Endothelial cell of umbilical vein (primary cell): Measurements from ENCODE around the gene AJM1. TPM values are rescaled to one million over a fixed set of nuclear protein-coding genes. Genes with fewer than 3 reads are reported as not detected.

Experiments
- BruUV-seq: library from RNA; stranded (reverse); fragments of 400-500 nt; replicated peaks from 2 replicates; lab custom pipeline; 2021; lab: Mats Ljungman, UMichigan
- CTCF ChIA-PET: fragments of 300-600, 350-600 bp; sonication (Branson Sonifier 250); formaldehyde crosslinking; loops from one replicate; lab custom pipeline; 2021; ENCODE audit warnings: antibody characterized with exemption, inconsistent platforms; lab: Charles Lee
- POLR2A ChIA-PET: fragments of 300-600, 350-600 bp; sonication (Branson Sonifier 250); formaldehyde crosslinking; loops from one replicate; lab custom pipeline; 2021; ENCODE audit warnings: antibody characterized with exemption, inconsistent platforms; lab: Charles Lee
- DNase-seq: peaks from one replicate; pipeline ENCODE4 v3.0.0-alpha.2; 2011; ENCODE audit warnings: low read depth, low spot score
- FAIRE-seq: peaks from 2 replicates; lab custom pipeline; 2011; peaks lifted over from hg19 to GRCh38; lab: Jason Lieb, UNC
- H2AFZ ChIP-seq: 2 replicates; pipeline ENCODE4 v1.6.0; 2012; ENCODE audit warnings: low read depth, low read length, control low read depth, inconsistent platforms
- H3K27ac ChIP-seq: 2 replicates; pipeline ENCODE4 v1.5.1; 2011; ENCODE audit warnings: low read depth, mild to moderate bottlenecking, control low read depth, low read length, moderate library complexity; ENCODE audit not compliant: insufficient read depth
- H3K27me3 ChIP-seq, 2 experiments: 2 replicates each; pipeline versions ENCODE4 v1.6.0 to v1.6.1; 2011; ENCODE audit warnings: low read length in 2 of 2, mixed read lengths in 1 of 2; ENCODE audit not compliant: control insufficient read depth in 2 of 2, insufficient read depth in 2 of 2
- H3K36me3 ChIP-seq, 2 experiments: 2 replicates in 1 of 2; 3 replicates in 1 of 2; pipeline ENCODE4 v1.5.1; 2011; ENCODE audit warnings: low read length in 2 of 2, mild to moderate bottlenecking in 1 of 2, moderate library complexity in 1 of 2; ENCODE audit not compliant: control insufficient read depth in 2 of 2, insufficient read depth in 2 of 2; ENCODE audit errors: extremely low read depth in 1 of 2
- H3K4me1 ChIP-seq: 3 replicates; pipeline ENCODE4 v1.5.1; 2011; ENCODE audit warnings: mild to moderate bottlenecking, low read length; ENCODE audit not compliant: control insufficient read depth, insufficient read depth; ENCODE audit errors: extremely low read depth
- H3K4me2 ChIP-seq: 2 replicates; pipeline ENCODE4 v1.6.1; 2011; ENCODE audit warnings: low read length, control low read depth, mixed read lengths; ENCODE audit not compliant: insufficient read depth
- H3K4me3 ChIP-seq, 3 experiments: fragments of 200-600 bp in 1 of 3; sonication (generic), shearing (Covaris generic) in 1 of 3; replicated peaks in 1 of 3; 2 replicates each; pipeline ENCODE4 v1.5.1; 2011 to 2016; ENCODE audit warnings: control low read depth in 3 of 3, low read length in 3 of 3, mild to moderate bottlenecking in 2 of 3, inconsistent platforms in 1 of 3, low read depth in 1 of 3, moderate library complexity in 1 of 3; ENCODE audit not compliant: insufficient read depth in 1 of 3
- H3K79me2 ChIP-seq: 2 replicates; pipeline ENCODE4 v1.6.0; 2012; ENCODE audit warnings: low read length, inconsistent platforms; ENCODE audit not compliant: control insufficient read depth, insufficient read depth
- H3K9ac ChIP-seq: replicated peaks from 2 replicates; pipeline ENCODE3; 2011; ENCODE audit warnings: low read length, control low read depth; ENCODE audit not compliant: insufficient read depth; ENCODE audit errors: extremely low read depth
- H3K9me1 ChIP-seq: replicated peaks from 3 replicates; pipeline ENCODE4 v1.6.0; 2011; ENCODE audit warnings: mild to moderate bottlenecking, low read length; ENCODE audit not compliant: control insufficient read depth, insufficient read depth; ENCODE audit errors: extremely low read depth
- H3K9me3 ChIP-seq: replicated peaks from 2 replicates; pipeline ENCODE4 v1.5.1; 2012; ENCODE audit warnings: low read length, inconsistent platforms; ENCODE audit not compliant: control insufficient read depth, insufficient read depth
- H4K20me1 ChIP-seq: replicated peaks from 2 replicates; pipeline ENCODE3; 2011; ENCODE audit warnings: mild to moderate bottlenecking, low read length; ENCODE audit not compliant: control insufficient read depth, insufficient read depth; ENCODE audit errors: extremely low read depth
- CTCF ChIP-seq, 2 donors: IDR thresholded peaks; 1 replicate in 1 of 2; 2 replicates in 1 of 2; pipeline ENCODE4 v1.5.1; 2011; ENCODE audit warnings: low read length in 2 of 2, mild to moderate bottlenecking in 2 of 2, moderate library complexity in 2 of 2, control low read depth in 1 of 2, inconsistent platforms in 1 of 2, low read depth in 1 of 2; ENCODE audit not compliant: insufficient read depth in 1 of 2; ENCODE audit errors: extremely low read depth in 1 of 2
- EZH2 ChIP-seq: IDR thresholded peaks from 2 replicates; pipeline ENCODE4 v1.6.1; 2012; ENCODE audit warnings: borderline replicate concordance, low read depth, mild to moderate bottlenecking, moderate library complexity, low read length, inconsistent platforms; ENCODE audit not compliant: severe bottlenecking
- FOS ChIP-seq: IDR thresholded peaks from 2 replicates; pipeline ENCODE4 v1.6.1; 2011; ENCODE audit warnings: mild to moderate bottlenecking, low read length, moderate library complexity, borderline replicate concordance; ENCODE audit not compliant: insufficient read depth
- GATA2 ChIP-seq: IDR thresholded peaks from 2 replicates; pipeline ENCODE4 v1.7.0; 2011; ENCODE audit warnings: low read depth, mild to moderate bottlenecking, moderate library complexity, mixed read lengths, low read length; ENCODE audit not compliant: insufficient read length, insufficient read depth
- JUN ChIP-seq: IDR thresholded peaks from 2 replicates; pipeline ENCODE4 v1.6.1; 2011; ENCODE audit warnings: borderline replicate concordance, low read depth; ENCODE audit not compliant: insufficient read length, insufficient read depth
- MAX ChIP-seq: IDR thresholded peaks from 2 replicates; pipeline ENCODE4 v1.6.1; 2011; ENCODE audit not compliant: insufficient read depth, insufficient read length
- MYC ChIP-seq: IDR thresholded peaks from one replicate; pipeline ENCODE4 v1.6.1; 2011; ENCODE audit warnings: mild to moderate bottlenecking, low read depth, low read length
- POLR2A ChIP-seq: IDR thresholded peaks from 2 replicates; pipeline ENCODE4 v1.6.1; 2012; ENCODE audit warnings: low read depth, mild to moderate bottlenecking, control low read depth, low read length
- POLR2AphosphoS5 ChIP-seq: IDR thresholded peaks from 2 replicates; pipeline ENCODE4 v1.6.1; 2012; ENCODE audit warnings: low read depth, mild to moderate bottlenecking, control low read depth, low read length, moderate library complexity; ENCODE audit not compliant: insufficient read depth
- dilution Hi-C: fragments of 300-500 bp; cut with MboI; formaldehyde crosslinking; loops from one replicate; pipeline ENCODE4 v1.15.0; 2019; ENCODE audit warnings: low sequenced_read_pairs; ENCODE audit not compliant: extremely low pct_ligation_motif_present
- intact Hi-C: fragments of 100-400 bp; cut with micrococcal nuclease; formaldehyde crosslinking; loops from one replicate; pipeline ENCODE4 v1.10.0; 2022
- polyA plus RNA-seq, 4 experiments: library from polyadenylated mRNA; depleted of rRNA in 3 of 4; stranded (reverse) in 3 of 4; unstranded in 1 of 4; fragments of >200 nt; gene quantifications; 2 replicates each; pipeline versions ENCODE4 v1.2.1 to v1.2.3, GENCODE V29; 2011 to 2012; ENCODE audit warnings: missing spikeins in 1 of 4
- total RNA-seq: library from RNA; stranded (reverse); gene quantifications from 2 replicates; pipeline ENCODE4 v1.2.3, GENCODE V29; 2021

AJM1 gene
- total and polyA plus RNA-seq, 2 donors (not counting 3 experiments of a cell fraction or from before 2014, with no cell fraction given): 0.30 to 1.3 TPM

GRCh38 chr9:136838314-136839228 lies 3.7 kb upstream of the AJM1 start:
- H3K4me2 ChIP-seq: no peak overlapping the region
- peaks cover 3% of the 10 kb centered on the region for H3K4me1 ChIP-seq
- dilution Hi-C loops (no loop called here), intact Hi-C loops (no loop called here)
- POLR2A ChIA-PET: no interaction called here
- H4K20me1 ChIP-seq: no peaks in the 10 kb centered on the region
- no peaks in the 10 kb centered on the region for H3K9me1 ChIP-seq
- no peak for FAIRE-seq
- TF ChIP-seq FOS: no peak
- TF ChIP-seq MAX: no peak
- no peak for TF ChIP-seq POLR2A
- no peak for TF ChIP-seq POLR2AphosphoS5
- TF ChIP-seq GATA2: no peak
- no peak for TF ChIP-seq JUN
- no peak for TF ChIP-seq CTCF (IDR thresholded peaks at IDR 0.05; ENCODE audit: extremely low read depth in 1 of 2, insufficient read depth in 1 of 2, low read depth in 1 of 2, low read length in 2 of 2)
- TF ChIP-seq EZH2: no peak
- TF ChIP-seq MYC: no peak
- no peak overlapping the region for H3K27ac ChIP-seq
- no peak overlapping the region for H2AFZ ChIP-seq
- H3K9ac ChIP-seq: no peak overlapping the region
- BruUV-seq: no TSS peak
- H3K9me3 ChIP-seq: no peaks in the 10 kb centered on the region
- H3K27me3 ChIP-seq: no peaks in the 10 kb centered on the region
- peaks cover 0 to 13% of the 10 kb centered on the region in 2 experiments for H3K36me3 ChIP-seq
- DNase-seq: no peak
- CTCF ChIA-PET: no interaction called here
- no peak overlapping the region for H3K4me3 ChIP-seq
- H3K79me2 ChIP-seq: no peaks in the 10 kb centered on the region
